ENCODE data around the gene FCAR.
"Not testable (repeated sequence)": the region's sequence is repeated elsewhere in the genome, so short reads cannot be mapped to it uniquely, and the experiment has no call there.

Gene FCAR

DNA sequence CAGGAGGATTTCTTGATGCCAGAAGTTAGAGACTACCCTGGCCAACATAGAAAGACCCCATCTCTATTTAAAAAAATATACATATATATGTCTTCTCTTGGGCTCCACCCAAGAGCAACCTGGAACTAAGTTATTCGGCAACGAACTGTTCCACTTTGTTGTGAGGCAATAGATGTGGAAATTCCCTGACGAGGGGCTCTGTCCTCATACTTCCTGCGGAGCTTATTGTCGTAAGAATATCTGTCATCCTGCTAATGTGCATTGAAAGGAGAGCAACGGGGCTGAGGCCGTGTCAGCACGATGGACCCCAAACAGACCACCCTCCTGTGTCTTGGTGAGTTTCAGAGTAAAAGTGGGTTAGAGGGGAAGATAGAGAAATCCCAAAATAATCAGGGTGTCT lies at the start of gene FCAR:
Gene FCAR, plus strand, starts transcription at position 246 of the 400 bp plus-strand sequence. Its CDS starts 55 bp downstream, at position 301.
- DNase-seq: no peak

DNA sequence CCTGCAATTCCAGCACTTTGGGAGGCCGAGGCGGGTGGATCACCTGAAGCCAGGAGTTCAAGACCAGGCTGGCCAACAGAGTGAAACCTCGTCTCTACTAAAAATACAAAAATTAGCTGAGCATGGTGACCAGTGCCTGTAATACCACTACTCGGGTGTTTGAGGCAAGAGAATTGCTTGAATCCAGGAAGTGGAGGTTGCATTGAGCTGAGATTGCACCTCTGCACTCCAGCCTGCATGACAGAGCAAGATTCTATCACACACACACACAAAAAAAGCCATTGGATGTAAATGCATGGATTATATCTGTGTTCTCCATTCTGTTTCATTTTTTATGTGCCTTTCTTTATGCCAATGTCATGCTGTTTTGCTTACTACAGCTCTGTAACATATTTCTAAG lies 49.6 kb upstream of the FCAR start:
- DNase-seq: not testable (repeated sequence)

DNA sequence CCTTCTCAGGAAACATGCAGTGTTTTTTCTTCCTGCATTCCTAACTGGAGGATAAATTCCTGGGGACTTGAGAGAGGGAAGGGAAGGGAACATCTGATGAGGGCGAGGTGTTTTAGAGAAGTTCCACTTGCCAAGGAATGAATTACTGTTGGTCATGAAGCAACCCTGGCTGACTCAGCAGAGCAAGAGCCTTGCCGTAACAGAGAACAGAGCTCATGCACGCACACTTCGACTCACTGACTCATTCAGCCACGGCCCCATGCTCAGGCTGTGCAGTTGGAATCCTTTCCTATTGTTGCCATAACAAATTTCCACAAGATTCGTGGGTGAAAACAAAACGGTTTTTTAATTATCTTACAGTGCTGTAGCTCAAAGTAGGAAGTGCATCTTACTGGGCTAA lies 48.7 kb upstream of the FCAR start:
- not testable (repeated sequence) for DNase-seq

DNA sequence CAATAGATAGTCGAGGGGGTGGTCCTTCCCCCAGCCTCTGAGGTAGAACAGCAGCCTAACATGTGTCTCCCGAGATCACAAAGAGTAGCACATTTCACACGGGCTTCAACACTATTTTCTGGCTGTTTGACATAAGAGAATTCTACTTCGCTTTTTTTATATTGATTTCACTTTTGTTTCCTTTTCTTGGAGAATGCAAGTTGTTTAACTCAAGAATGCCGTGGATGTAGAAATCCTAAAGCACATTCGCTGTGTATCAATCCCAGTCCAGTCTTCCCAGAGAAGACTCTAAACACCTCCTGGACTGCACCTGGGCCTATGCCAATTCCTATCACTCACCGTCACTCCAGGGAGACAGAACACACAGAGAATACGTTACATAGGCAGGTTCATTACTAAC lies 46.0 kb upstream of the FCAR start:
- DNase-seq: not testable (repeated sequence)

DNA sequence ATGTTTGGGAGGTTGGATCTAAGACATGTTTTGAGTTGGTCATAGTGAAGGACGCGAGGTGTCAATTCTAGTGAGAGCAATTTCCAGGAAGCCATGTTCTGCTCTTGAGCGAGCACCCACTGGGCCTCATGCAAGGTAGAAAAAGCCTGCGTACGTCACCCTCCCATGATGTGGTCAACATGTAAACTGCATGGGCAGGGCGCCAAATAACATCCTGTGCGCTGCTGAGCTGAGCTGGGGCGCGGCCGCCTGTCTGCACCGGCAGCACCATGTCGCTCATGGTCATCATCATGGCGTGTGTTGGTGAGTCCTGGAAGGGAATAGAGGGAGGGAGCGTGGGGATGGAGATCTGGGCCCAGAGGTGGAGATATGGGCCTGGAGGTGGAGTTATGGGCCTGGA lies 41.5 kb upstream of the FCAR start, which contains the start of gene KIR2DS4:
Gene KIR2DS4, plus strand, starts transcription at position 181 of the 400 bp plus-strand sequence.
- not testable (repeated sequence) for DNase-seq

DNA sequence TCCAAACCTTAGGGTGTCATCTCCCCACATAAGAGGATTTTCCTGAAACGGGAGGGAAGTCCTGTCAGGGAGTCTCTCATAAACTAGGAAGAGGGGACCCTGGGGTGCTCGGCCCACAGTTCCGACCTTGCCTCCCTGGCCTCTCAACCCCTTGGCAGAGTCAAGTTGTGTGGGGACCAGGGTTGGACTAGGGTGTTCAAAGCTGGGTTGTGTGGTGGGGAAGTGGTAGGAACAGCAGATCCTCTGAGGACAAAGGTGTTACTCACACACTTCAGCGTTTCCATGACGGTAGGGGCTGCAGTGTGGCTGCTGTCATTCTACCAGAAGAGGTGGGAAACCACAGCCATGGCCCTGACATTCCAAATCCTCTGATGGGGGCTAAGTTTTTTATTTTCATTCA lies 38.9 kb upstream of the FCAR start:
- DNase-seq: not testable (repeated sequence)

DNA sequence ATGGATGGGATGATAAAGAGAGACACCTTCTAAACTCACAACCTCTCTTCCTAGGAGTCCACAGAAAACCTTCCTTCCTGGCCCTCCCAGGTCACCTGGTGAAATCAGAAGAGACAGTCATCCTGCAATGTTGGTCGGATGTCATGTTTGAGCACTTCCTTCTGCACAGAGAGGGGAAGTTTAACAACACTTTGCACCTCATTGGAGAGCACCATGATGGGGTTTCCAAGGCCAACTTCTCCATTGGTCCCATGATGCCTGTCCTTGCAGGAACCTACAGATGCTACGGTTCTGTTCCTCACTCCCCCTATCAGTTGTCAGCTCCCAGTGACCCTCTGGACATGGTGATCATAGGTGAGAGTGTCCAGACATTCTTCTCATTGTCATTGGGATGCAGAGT lies 36.5 kb upstream of the FCAR start:
- DNase-seq: not testable (repeated sequence)

DNA sequence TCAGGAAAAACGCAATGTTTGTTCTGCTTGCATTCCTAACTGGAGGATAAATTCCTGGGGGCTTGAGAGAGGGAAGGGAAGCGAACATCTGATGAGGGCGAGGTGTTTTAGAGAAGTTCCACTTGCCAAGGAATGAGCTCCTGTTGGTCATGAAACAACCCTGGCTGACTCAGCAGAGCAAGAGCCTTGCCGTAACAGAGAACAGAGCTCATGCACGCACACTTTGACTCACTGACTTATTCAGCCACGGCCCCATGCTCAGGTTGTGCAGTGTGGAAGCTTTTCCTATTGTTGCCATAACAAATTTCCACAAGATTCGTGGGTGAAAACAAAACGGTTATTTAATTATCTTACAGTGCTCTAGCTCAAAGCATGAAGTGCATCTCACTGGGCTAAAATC lies 30.9 kb upstream of the FCAR start:
- DNase-seq: not testable (repeated sequence)

DNA sequence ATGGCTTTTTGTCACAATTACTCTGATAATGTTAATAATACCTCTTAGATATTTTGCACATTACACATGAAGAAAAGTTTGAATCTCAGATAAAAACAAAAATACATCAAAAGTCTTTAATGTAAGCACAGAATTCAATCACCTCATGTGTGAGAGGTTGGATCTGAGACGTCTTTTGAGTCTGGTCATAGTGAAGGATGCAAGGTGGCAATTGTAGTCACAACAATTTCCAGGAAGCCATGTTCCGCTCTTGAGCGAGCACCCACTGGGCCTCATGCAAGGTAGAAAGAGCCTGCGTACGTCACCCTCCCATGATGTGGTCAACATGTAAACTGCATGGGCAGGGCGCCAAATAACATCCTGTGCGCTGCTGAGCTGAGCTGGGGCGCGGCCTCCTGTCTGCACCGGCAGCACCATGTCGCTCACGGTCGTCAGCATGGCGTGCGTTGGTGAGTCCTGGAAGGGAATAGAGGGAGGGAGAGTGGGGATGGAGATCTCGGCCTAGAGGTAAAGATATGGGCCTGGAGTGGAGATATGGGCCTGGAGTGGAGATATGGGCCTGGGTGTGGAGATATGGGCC lies 23.9 kb upstream of the FCAR start, which contains the start of gene KIR3DL2:
Gene KIR3DL2, plus strand, starts transcription at position 383 of the 580 bp plus-strand sequence. Its CDS starts 33 bp downstream, at position 416.
- DNase-seq: peak; percentile 9

DNA sequence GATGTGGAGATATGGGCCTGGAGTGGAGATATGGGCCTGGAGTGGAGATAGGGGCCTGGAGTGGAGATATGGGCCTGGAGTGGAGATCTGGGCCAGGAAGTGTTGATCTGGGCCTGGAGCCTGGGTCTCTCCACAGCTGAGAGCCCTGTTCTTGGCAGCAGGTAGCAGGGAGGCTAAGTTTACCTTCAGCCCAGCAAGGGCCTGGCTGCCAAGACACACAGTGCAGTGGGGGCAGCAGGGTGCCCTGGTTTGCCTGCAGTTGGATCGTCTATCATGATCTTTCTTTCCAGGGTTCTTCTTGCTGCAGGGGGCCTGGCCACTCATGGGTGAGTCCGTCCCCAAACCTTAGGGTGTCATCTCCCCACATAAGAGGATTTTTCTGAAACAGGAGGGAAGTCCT lies 23.1 kb upstream of the FCAR start:
- no peak for DNase-seq

DNA sequence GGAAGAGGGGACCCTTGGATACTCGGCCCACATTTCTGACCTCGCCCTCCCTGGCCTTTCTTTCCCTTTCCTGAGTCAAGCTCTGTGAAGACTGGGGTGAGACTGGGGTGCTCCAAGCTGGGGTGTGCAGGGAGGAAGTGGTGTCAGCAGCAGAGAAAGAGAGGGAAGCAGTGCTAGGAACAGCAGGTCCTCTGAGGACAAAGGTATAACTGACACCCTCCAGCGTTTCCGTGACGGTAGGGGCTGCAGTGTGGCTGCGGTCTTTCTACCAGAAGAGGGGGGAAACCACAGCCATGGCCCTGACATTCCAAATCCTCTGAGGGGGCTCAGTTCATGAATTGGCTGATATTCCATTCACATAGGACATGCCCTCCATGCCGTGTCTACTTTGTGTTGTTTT lies 22.7 kb upstream of the FCAR start:
- DNase-seq: no peak

DNA sequence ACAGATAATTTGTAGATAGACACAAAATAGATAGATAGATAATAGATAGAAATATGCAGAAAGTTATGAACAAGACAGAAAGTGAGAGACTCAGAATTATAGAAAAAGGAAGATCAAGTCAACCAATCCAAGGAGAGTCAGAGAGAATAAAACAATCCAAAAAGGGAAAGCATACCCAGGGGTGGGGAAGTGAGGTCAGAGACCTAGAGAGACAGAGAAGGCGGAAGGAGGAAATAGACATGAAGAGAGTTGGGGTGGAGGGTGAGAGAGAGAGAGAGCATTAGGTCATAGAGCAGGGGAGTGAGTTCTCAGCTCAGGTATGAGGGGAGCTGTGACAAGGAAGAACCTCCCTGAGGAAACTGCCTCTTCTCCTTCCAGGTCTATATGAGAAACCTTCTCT lies 18.8 kb upstream of the FCAR start:
- DNase-seq: not testable (repeated sequence)

DNA sequence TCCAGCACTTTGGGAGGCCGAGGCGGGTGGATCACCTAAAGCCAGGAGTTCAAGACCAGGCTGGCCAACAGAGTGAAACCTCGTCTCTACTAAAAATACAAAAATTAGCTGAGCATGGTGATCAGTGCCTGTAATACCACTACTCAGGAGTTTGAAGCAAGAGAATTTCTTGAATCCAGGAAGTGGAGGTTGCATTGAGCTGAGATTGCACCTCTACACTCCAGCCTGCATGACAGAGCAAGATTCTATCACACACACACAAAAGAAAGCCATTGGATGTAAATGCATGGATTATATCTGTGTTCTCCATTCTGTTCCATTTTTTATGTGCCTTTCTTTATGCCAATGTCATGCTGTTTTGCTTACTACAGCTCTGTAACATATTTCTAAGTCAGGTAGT lies 15.6 kb upstream of the FCAR start:
- not testable (repeated sequence) for DNase-seq

DNA sequence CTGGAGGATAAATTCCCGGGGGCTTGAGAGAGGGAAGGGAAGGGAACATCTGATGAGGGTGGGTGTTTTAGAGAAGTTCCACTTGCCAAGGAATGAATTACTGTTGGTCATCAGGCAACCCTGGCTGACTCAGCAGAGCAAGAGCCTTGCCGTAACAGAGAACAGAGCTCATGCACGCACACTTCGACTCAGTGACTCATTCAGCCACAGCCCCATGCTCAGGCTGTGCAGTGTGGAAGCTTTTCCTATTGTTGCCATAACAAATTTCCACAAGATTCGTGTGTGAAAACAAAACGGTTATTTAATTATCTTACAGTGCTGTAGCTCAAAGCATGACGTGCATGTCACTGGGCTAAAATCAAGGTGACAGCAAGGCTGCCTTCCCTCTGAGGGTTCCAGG lies 14.6 kb upstream of the FCAR start:
- DNase-seq: not testable (repeated sequence)

DNA sequence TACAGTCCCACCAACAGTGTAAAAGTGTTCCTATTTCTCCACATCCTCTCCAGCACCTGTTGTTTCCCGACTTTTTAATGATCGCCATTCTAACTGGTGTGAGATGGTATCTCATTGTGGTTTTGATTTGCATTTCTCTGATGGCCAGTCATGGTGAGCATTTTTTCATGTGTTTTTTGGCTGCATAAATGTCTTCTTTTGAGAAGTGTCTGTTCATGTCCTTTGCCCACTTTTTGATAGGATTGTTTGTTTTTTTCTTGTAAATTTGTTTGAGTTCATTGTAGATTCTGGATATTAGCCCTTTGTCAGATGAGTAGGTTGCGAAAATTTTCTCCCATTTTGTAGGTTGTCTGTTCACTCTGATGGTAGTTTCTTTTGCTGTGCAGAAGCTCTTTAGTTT lies 10.6 kb upstream of the FCAR start:
- DNase-seq: not testable (repeated sequence)

DNA sequence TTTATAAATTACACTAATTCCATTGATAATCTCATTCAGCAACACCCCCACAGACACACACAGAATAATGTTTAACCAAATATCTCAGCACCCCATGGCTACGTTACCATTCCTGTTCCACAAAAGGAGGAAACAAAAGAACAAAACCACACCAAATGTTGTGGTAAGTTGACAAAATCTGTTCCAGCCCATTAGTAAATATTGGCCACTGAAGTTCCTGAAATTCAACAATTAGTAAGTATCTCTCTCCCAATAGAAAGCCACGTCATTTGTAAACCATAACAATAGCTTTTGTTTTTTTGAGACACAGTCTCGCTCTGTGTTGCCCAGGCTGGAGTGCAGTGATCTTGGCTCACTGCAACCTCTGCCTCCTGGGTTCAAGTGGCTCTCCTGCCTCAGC lies 2.3 kb upstream of the FCAR start:
- no peak for DNase-seq

DNA sequence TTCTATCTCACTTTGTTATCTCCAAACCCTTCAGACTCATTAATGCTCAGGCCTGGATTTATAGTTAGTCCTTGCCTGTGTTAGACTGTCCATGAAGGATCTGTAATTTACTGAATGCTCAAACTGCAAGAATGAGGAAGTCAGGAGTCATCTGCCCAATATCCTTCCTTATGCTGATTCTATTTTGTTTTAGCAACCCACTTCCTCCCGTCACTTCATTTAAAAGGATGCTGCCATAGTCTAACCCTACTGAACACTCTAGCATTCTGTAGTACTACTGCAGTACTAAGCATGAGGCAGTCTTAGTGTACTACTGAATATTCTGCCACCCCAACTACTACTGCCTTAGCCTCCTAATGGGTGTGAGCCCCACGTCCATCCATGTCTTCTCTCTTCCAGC lies 1.5 kb downstream of the FCAR start:
- no peak for DNase-seq

DNA sequence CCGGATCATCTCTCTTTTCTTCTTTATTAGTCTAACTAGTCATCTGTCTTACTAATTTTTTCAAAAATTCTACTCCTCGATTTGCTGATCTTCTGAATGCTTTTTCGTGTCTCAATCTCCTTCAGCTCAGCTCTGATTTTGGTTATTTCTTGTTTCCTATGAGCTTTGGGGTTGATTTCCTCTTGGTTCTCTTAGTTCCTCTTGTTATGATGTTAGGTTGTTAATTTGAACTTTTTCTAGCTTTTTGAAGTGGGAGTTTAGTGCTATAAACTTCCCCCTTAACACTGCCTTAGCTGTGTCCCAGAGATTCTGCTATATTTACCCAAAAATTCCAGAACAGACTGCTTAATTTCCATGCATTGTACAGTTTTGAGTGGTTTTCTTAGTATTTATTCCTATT lies 3.4 kb downstream of the FCAR start:
- no peak for DNase-seq

DNA sequence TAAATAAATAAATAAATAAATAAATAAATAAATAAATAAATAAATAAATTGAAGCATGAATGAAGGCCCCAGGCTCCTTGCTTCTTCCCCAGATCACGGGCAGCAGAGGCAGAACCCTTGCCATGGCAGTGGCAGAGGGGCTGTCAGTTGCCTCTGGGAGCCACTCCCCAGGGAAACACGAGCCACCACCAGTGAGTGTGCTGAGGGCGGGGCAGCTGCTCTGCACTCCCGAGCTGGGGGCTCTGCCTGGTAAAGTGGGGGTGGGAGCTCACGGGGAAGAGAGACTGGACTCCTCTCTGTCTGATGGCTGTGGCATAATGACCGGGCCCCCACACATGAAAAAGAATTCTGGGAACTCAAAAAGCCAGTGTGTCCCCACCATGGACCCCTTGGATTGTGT lies 7.8 kb downstream of the FCAR start:
- no peak for DNase-seq

DNA sequence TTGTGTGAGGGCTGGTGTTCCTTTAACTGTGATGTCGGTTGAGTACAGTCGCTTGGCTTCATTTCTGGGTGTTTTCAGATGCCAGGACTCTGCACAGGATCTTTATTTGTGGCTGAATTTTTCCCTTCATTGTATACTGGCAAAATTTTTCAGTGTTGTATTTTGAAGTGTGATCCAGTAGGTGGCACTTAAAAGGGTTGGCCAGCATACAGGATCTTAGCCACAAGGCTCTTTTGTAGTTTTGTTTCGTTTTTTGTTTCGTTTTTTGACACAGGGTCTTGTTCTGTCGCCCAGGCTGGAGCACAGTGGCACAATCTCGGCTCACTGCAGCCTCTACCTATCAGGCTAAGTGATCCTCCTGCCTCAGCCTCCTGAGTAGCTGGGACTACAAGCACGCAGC lies 8.7 kb downstream of the FCAR start:
- peak; percentile 17 for DNase-seq

DNA sequence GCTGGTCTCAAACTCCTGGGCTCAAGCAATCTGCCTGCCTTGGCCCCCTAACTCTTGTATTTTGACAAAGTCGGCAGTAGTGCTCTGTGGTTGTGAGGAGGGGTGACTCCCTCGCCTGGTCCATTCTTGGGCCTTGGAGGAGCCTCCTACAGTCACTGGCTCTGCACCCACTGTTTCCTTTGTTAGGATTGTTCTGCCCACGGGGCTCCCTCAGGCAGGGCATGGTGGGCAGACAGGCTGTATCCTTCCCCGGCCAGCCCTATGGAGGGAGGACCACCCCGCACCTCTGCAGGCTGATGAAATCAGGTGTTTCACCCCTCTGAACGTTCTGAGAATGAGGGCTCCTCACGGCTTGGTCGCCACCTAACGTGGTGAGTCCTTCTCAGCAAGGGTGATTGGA lies 9.2 kb downstream of the FCAR start:
- no peak for DNase-seq

DNA sequence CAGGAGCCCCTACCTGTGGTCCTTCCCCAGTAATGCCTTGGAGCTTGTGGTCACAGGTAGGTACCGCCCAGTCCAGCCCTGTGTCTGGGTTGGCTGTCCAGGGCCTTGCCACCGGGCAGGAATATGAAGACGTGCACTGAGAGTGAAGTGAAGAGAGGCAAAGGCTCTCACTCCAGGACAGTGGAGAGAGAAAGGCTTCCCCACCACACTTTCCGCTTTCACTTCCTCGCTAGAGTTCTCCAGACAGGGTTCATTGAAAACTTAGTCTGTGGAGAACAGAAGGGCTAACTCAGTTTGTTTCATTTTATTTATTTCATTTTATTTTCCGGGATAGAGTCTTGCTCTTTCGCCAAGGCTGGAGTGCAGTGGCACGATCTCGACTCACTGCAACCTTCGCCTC lies 14.2 kb downstream of the FCAR start:
- DNase-seq: no peak

DNA sequence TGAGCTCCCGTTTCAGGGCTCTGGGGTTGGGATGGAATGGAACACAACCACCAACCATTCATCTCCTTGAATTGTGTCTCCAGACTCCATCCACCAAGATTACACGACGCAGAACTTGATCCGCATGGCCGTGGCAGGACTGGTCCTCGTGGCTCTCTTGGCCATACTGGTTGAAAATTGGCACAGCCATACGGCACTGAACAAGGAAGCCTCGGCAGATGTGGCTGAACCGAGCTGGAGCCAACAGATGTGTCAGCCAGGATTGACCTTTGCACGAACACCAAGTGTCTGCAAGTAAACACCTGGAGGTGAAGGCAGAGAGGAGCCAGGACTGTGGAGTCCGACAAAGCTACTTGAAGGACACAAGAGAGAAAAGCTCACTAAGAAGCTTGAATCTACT lies 15.5 kb downstream of the FCAR start:
- no peak for DNase-seq

DNA sequence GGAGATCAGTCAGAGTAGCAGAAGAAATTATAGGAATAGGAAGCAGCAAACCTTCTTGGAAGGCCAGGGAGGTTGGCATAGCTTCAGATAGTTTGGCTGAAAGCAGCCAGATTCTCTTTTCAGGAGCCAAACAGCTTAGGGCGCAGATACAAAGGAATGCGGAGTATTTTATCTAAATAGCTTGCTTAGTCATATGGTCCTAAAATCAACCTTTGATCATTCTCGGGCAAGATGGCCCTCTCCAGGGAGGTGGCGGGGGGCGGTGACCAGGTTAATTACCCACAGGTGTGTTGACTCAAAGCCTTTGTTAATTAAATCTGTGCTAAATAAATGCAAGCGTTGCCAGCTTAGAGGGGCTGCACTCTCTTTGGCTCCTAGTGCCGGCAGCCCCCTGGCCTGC lies 19.4 kb downstream of the FCAR start:
- no peak for DNase-seq

DNA sequence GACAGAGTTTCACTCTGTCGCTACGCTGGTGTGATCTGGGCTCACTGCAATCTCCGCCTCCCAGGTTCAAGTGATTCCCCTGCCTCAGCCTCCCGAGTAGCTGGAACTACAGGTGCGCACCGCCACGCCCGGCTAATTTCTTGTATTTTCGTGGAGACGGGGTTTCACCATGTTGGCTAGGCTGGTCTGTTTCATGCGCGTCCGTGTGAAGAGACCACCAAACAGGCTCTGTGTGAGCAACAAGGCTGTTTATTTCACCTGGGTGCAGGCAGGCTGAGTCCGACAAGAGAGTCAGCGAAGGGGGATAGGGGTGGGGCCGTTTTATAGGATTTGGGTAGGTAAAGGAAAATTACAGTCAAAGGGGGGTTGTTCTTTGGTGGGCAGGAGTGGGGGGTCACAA lies 20.1 kb downstream of the FCAR start:
- not testable (repeated sequence) for DNase-seq
